ENCODE measurements around the gene FGF12.

- TF ChIP-seq ZNF8 (CRISPR knock-in tag; IDR thresholded peaks at IDR 0.05): no peak
- no peak for TF ChIP-seq ZFP3 (CRISPR knock-in tag; IDR thresholded peaks at IDR 0.05)
- TF ChIP-seq CSDC2 (CRISPR knock-in tag; IDR thresholded peaks at IDR 0.05): no peak
- TF ChIP-seq ARNTL (CRISPR knock-in tag; IDR thresholded peaks at IDR 0.05; ENCODE audit: borderline replicate concordance, low read depth): no peak
- no peak for TF ChIP-seq ZFP30 (CRISPR knock-in tag; IDR thresholded peaks at IDR 0.05)
- TF ChIP-seq, protein P1, sequence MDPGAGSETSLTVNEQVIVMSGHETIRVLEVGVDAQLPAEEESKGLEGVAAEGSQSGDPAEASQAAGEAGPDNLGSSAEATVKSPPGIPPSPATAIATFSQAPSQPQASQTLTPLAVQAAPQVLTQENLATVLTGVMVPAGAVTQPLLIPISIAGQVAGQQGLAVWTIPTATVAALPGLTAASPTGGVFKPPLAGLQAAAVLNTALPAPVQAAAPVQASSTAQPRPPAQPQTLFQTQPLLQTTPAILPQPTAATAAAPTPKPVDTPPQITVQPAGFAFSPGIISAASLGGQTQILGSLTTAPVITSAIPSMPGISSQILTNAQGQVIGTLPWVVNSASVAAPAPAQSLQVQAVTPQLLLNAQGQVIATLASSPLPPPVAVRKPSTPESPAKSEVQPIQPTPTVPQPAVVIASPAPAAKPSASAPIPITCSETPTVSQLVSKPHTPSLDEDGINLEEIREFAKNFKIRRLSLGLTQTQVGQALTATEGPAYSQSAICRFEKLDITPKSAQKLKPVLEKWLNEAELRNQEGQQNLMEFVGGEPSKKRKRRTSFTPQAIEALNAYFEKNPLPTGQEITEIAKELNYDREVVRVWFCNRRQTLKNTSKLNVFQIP (CRISPR knock-in tag; IDR thresholded peaks at IDR 0.05; ENCODE audit: borderline replicate concordance, low read depth): no peak
- TF ChIP-seq, protein P2, sequence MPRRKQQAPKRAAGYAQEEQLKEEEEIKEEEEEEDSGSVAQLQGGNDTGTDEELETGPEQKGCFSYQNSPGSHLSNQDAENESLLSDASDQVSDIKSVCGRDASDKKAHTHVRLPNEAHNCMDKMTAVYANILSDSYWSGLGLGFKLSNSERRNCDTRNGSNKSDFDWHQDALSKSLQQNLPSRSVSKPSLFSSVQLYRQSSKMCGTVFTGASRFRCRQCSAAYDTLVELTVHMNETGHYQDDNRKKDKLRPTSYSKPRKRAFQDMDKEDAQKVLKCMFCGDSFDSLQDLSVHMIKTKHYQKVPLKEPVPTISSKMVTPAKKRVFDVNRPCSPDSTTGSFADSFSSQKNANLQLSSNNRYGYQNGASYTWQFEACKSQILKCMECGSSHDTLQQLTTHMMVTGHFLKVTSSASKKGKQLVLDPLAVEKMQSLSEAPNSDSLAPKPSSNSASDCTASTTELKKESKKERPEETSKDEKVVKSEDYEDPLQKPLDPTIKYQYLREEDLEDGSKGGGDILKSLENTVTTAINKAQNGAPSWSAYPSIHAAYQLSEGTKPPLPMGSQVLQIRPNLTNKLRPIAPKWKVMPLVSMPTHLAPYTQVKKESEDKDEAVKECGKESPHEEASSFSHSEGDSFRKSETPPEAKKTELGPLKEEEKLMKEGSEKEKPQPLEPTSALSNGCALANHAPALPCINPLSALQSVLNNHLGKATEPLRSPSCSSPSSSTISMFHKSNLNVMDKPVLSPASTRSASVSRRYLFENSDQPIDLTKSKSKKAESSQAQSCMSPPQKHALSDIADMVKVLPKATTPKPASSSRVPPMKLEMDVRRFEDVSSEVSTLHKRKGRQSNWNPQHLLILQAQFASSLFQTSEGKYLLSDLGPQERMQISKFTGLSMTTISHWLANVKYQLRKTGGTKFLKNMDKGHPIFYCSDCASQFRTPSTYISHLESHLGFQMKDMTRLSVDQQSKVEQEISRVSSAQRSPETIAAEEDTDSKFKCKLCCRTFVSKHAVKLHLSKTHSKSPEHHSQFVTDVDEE (CRISPR knock-in tag; IDR thresholded peaks at IDR 0.05): no peak
- no peak for TF ChIP-seq CSRNP3 (CRISPR knock-in tag; IDR thresholded peaks at IDR 0.05)
- TF ChIP-seq ZNF70 (CRISPR knock-in tag; IDR thresholded peaks at IDR 0.05): no peak
- no peak for TF ChIP-seq PATZ1 (CRISPR knock-in tag; IDR thresholded peaks at IDR 0.05; ENCODE audit: borderline replicate concordance)
These were observed 162.7 kb downstream of the FGF12 start for GRCh38 chr3:192564611-192565010.
